HG03575 (cell line): Measurements from ENCODE around the gene PRKCZ.

Experiments used
- ATAC-seq: cut with Tn5 transposase; IDR thresholded peaks from one replicate; pipeline ENCODE4 v1.9.1; 2021; ENCODE audit not compliant: unreplicated experiment, insufficient number of reproducible peaks, low FRiP score; ENCODE audit errors: extremely low read depth

PRKCZ gene

DNA sequence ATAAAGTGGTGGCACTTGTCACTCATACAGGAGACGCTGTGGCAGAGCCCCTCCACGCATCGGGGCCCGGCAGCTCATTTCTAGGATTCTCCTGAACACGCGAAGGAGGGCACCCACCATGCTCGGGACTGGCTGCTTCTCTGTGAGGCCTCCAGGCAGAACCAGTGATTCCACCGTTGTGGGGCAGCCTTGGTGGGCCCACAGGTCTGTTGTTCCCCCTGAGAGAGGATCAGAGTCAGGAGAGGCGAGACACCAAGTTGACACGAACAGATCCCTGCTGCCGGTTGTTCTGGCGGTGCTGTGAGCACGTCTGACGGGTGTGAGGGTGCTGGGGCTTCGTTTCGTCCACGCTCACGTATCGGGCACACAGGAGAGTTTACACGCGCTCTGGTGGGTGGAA lies 26.6 kb downstream of the PRKCZ start:
- ATAC-seq, result no peak

DNA sequence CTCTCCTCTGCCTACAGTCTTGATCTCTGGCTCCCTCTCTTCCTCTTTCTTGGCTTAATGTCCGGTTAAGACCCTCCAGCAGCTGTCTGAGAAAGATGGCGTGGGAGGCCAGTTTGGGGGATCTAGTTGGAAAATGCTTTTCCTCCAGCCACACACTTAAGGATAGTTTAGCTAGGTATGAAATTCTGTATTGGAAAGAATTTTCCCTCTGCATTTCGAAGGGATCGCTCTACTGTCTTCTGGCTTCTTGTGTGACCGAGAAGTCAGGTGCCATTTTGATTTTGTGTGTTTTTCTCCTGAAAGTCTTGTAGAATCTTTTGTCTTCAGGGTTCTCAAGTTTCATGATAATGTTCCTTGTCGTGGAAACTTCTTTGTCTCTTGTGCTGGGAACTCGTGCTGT lies 28.0 kb downstream of the PRKCZ start:
- ATAC-seq, result no peak

GRCh38 chr1:2079396-2080085 lies 29.3 kb downstream of the PRKCZ start:
- ATAC-seq, result no peak

GRCh38 chr1:2080140-2080539 lies 29.9 kb downstream of the PRKCZ start:
- no peak for ATAC-seq

DNA sequence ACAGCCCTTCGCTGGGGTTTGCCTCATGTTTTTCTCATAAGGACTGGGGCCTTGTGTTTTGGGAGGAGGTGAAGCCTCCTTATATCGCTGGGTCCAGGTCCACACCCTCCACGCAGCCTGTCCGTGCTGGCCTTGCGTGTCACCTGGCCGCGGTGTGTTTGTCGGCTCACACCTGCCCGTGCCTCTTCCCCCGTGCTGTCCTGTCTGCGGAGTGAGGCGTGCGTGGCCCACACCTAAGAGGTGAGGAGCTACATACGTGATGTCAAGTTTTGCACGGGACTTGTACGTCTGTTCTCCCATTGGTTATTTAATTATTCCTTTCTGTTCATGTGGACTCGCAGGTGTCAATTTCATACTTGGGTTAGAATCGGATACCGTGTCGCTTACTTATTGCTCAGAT lies 30.7 kb downstream of the PRKCZ start:
- no peak for ATAC-seq

DNA sequence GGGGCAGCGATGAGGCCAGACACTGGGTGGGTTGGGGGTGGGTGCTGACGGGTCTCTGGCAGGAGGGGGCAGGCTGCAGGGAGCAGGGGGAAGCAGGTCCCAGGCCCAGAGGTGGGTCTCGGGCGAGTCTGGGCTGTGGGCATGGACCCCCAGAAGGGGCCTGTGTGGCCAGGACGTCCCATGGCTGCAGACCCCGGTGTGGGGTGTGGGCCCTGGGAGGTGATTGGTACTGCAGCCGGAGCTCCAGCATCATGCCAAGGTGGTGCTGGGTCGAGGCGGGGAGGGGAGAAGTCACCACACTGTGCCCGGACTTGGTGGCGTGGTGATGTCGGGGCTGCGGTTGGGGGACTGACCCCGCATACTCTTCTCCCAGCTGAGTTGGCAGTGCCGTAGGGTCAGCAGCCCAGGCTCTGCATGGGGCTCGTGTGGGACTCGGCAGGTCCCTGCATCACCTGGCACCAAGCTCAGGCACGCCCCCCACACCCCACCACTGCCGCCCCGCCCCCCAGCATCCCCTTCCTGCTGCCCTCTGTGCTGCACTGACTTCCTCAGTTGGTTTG lies 31.2 kb downstream of the PRKCZ start:
- no peak for ATAC-seq

- no peak for ATAC-seq
These were observed 31.9 kb downstream of the PRKCZ start for GRCh38 chr1:2082064-2082463.

DNA sequence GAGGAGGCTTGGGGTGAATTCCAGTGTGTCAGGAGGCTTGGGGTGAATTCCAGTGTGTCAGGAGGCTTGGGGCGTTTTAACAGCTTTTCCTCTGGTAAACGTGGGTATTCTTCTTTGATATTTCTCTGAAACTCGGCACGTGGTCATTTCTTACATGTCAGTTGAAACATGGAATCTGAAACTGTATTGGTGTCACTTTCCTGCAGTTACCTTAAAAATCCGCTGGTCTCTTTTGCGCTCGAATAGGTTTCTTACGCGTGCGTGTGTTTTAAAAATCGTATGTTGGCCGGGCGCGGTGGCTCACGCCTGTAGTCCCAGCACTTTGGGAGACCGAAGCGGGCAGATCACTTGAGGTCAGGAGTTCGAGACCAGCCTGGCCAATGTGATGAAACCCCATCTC lies 33.5 kb downstream of the PRKCZ start:
- ATAC-seq, result no peak

- no peak for ATAC-seq
These were observed 34.1 kb downstream of the PRKCZ start for GRCh38 chr1:2084306-2084705.

- no peak for ATAC-seq
These were observed 34.9 kb downstream of the PRKCZ start for GRCh38 chr1:2085080-2085479.

DNA sequence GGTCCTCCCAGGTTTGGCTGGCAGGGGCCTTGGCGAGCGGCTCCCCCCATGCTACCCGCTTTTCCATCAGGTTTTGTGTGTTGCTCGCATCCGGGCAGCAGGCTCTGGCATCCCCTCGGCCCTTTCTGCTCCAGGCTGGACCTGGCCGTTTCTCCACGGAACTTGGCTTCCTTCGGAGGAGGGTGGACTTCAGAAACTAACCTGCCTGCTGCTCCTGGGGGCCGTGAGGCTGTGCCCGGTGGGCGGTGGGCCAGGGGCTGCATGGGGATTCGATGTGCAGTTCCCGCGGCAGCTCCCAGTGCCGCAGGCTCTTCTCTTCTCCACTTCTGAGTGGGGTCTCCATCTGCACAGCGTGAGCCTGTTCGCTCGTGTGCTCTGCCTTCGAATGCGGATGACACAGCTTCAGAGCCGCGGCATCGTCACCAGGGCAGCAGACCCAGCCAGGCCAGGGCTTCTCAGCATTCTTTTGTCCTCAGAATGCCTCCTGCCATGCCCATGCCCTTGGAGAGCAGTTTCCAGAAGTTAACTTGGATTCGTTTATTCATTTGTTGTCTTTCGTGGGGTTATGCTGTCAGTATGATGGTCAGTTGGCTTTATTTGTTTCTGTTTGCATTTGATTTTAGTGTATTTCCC lies 36.4 kb downstream of the PRKCZ start:
- ATAC-seq, result no peak

DNA sequence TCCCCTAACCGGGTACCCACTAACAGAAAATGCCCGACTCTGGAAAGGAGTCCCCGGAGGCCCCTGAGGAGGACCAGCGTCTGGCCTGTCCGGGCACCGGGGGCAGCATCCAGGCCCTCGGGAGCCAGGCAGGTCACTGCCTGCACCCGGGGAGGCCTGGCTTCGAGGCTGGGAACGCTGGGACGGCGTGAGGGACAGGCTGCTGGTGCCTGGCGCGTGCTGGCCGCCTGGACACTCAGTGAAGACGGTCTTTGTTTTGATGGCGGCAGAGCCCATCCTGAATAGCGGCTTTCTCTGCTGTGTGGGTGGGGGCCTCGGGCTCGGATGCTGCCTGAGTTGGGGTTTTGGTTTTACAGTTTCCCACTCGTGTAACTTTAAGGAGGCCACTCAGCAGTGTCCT lies 37.6 kb downstream of the PRKCZ start:
- no peak for ATAC-seq

DNA sequence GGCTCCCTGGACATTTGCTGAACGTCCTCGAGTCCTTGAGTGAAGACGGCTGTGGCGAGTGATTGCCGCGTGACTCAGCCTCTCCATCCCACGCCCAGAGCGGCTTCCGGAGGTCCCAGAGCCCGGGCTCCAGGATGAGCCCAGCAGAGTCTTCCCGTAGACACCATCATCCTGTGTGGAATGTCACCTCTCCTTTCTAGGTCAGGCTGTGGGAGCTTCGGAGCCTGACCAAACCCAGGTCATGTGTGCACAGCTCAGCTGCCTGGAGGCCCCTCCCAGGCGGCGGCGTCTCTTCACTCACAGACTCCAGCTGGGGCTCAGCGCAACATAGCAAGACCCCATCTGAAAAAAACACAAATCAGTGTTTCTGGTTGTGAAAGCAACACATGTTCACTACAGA lies 38.2 kb downstream of the PRKCZ start:
- no peak for ATAC-seq

DNA sequence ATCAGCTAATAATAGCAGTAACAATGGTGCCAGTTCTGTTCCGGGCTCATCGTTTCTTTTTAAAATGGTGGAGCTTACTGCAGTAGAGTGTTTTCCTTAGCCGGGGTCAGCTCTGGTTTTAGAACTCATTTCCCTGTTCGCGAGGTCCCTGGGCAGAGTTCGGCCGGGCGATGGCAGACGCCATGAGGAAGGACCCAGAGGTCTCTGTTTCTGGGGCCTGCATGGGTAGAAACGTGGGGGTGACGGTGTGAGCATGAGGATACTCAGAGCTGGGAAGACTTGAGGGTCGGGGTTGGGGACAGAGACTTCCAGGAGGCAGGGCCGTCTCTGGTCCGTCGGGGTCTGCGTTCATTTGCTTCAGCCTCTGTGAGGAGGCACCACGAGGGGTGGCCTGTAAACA lies 38.8 kb downstream of the PRKCZ start:
- ATAC-seq, result no peak

DNA sequence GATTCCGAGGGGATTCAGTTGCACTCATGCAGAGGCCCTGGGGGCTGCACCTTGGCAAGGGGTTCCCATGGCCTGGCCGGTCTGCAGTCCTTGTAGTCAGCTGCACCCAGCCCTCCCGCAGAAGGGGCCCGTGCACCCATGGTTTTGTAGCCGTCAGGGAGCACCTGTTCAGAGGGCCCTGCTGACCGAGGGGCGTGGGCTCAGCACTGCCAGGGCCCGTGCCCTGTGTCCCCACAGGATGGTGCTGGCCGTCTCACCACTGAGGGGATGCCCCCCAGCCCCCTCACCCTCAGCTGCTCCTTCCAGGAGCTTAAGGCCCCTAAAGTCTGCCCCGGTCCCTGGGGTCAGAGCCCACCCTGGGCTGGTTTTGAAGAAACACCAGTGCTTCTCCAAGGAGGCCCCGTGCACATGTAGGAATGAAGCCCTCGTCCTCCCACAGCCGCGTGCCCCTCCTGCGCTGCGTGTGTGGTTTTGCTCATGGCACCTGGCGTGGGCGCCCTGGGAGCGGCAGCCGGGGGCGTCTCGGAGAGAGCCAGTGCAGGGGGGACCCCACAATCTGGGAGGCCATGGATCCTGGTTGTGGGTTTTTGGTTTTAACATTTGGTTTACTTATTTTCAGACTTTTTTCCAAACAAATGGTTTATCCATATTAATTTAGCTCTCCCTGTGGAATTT lies 40.1 kb downstream of the PRKCZ start:
- no peak for ATAC-seq

DNA sequence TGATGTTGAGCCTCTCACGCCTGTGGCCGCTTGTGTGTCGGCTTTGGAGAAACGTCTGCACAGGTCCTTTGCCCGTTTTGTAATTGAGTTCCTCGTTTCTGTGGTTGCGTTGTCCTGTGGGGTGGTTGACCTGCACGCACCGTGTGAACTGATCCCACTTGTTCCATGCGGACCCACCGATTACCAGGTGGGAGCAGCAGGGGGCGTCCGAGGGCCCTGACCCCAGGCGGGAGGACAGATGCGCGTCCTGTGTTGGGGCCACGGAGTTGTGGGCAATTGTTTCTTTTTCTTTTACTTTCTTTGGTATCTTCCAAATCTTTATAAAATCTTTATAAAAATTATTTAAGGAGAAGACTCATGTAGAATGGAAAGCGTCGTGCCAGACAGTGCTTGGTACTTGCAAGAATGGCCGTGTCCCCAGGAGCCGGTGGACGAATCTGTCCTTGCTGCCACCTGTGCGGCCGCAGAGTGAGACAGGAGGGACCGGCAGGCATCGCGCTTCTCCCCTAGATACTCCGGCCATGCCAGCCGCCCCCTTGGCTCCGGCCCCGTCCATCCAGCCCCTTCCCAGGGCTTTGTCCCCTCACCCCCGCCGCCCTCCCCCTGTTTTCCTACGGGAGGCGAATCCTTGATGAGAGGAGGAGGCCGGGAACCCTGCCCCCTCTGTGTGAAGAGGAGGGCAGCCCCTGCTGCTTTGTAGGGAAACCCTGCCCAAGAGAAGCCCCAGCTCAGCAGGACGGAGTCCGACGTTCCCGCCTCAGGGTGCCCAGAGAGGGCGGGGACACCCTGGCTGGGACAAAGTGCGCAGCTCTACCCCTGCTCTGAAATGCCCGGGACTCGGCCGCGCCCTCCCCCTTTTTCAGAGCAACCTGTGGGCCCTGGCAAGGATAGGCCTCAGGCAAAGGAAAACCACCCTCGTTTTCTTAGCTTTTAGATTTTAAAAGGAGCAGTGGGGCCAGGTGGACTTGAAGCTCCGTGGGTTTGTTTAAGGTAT lies 41.7 kb downstream of the PRKCZ start:
- ATAC-seq, result no peak

- no peak for ATAC-seq
These were observed 42.8 kb downstream of the PRKCZ start for GRCh38 chr1:2093055-2093454.

- no peak for ATAC-seq
These were observed 43.4 kb downstream of the PRKCZ start for GRCh38 chr1:2093636-2094035.
